Stimulated activated CD4-positive, alpha-beta T cell treated with anti-CD3 and anti-CD28 coated beads, Interleukin-4, amount 100 ng/mL, for 4 hours (primary cell): ENCODE results near the gene CTRB2.
"Not testable (repeated sequence)": the region's sequence is repeated elsewhere in the genome, so short reads cannot be mapped to it uniquely, and the experiment has no call there.

Experiments used
- DNase-seq, 2 experiments: peaks; one replicate each; pipeline ENCODE4 v3.0.0-alpha.2; 2020

CTRB2 gene

DNA sequence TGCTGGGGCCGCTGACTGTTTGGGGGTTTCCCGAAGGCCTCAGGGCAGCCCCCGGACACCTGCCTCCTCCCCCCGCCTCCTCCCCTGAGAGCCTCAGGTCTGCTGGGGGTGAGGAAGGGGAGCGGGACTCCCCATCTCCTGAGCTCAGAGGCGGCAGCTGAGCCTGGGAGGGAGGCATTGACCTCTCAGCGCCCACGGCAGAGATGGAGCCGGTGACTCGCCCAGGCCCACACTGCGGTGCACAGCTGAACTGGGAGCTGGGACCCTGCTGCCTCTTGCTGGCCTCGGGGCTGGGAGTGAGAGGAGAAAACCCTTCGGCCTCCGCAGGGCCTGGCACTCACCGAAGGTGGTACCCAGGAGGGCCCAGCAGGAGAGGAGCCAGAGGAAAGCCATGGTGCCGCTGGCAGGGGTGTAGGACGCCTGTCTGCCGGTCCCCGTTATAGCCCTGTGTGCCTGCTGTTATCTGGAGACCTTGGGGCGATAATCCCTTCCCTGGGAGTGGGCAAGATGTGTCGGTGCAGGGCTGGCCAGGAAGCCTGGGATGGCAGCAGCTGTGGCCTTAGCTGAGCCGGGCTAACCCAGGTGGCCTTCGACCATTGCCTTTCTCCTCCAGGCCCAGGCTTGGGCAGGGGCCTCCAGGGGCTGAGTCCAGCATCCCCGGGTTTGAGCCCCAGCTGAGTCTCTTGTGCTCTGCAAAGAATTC is at the start of gene CTRB2:
Gene CTRB2 (minus strand): TSS at position 413 of the 703 bp plus-strand sequence. CDS start 20 bp downstream, at position 393.
- DNase-seq, result no peak

- DNase-seq, result no peak
These were observed 49.2 kb upstream of the CTRB2 start for GRCh38 chr16:75256059-75256571.

GRCh38 chr16:75254359-75254837 is 47.4 kb upstream of the CTRB2 start:
- no peak for DNase-seq

DNA sequence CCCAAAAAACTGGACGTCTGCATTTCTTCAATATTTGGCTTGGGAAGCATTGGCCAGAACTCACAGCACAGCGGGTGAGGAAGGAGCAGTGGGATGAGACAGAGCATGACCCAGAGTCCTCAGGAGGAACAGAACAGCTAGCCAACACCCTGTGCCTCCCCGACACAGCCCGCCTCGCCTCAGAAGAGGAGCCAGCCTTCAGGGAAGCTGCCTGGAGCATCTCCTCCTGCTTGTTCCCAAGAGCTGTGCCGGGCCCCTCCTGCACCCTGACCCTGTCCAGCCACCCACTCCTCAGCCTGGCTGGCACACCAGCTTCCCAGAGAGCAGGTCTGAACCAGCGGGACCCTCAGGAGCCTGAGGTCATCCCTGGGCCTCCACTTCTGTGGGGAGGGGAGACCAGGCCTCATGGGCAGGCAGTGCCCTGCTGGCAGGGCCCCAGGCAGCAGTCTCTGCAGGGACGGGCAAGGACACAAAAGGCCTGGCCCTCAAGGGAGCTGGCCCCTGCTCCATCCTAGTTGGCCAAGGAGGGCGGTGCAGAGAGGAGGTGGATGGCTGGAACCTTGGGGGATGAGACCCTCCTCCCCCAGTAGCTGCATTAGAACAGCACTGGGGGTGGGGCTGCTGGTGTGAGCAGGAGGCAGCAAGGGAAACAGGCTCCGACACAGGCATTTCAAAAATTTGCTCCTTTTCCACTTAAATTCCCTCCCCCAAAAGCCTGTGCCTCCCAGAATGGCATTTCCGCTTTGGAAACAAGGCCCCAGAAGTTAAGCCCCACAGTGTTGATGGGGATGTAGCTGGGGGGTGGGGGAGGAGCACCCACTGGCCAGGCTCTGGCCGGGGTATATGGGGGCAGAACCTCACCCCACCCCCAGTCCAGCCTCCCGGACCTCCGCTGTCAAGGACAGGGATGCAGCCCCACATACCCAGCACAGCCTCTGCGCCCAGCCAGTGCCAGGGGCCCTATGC is 46.3 kb upstream of the CTRB2 start:
- no peak for DNase-seq

DNA sequence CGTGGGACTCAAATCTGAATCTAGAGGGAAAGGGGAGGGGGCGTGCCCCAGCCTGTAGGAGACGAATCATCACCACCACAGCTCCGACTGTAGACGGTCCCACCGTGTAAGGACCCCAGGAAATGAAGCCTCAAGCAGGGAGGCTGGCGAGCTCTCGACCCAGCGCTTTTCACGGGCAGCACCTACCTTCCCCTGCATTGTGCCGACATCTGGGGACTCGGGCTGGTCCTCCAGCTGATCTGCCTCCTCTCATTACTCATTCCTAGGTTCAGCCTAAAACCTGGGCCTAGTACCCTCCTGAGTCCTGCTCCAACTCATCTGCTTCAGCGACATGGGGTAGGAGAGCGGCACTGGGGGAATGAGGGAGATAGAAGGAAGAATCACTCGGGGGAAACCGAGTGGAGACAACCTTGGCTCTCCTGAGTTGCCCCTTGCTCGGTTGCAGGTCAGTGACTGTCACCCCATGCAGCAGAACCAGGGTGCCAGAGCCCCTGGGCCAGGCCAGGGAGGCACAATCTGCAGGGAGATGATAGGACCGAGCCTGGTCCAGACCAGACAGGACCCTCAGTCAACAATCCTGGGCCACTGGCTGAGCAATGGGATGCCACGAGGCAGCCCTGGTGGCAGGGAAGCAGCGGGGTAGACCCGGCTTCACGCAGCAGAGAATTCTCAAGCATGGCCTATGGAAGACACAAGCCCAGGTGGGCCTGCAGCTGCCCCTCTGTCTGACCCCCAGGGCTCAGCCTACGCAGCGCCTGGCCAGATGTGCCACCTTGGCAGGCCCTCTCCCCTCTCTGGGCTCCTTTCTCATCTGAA is 45.3 kb upstream of the CTRB2 start:
- DNase-seq, result no peak

DNA sequence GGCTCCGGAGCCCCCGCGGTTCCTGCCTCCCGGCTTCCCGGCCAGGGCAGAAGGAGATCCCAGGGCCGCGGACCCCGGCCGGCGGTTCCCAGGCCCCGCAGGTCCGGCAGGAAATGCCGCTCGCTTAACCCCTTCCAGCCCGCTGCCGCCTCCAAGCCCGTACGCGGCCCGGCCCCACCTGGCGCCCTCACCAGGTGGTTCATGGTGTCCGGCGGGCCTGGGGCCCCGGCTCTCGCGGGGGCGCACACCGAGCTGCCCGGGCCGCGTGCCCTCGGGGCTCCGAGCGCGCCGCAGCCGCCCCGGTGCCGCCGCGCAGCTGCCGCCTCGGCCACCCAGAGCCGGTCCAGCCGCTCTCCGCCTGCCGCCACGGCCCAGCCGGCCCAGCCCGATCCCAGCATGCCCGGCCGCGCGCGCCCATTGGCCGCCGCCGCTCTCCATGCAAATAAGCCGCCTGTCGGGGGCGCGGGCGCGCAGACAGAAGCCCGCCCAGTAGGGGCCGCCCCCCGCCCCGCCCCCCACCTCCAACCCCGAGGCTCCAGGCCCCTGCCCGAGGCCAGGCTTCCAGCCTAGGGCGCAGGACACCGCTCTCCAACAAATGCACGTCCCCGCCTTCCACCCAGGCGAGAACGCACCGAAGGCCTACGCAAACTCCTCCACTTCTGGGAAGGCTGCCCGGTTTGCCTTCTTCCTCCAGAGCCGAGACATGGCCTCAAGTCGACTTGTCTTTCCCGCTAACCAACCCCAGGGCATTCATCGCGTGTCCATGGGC is 44.5 kb upstream of the CTRB2 start, which contains the start of gene BCAR1:
Gene BCAR1 (minus strand): TSS at position 345 of the 769 bp plus-strand sequence. CDS start 142 bp downstream, at position 203.
- peak in 1 of 2 experiments; percentile 40 for DNase-seq

DNA sequence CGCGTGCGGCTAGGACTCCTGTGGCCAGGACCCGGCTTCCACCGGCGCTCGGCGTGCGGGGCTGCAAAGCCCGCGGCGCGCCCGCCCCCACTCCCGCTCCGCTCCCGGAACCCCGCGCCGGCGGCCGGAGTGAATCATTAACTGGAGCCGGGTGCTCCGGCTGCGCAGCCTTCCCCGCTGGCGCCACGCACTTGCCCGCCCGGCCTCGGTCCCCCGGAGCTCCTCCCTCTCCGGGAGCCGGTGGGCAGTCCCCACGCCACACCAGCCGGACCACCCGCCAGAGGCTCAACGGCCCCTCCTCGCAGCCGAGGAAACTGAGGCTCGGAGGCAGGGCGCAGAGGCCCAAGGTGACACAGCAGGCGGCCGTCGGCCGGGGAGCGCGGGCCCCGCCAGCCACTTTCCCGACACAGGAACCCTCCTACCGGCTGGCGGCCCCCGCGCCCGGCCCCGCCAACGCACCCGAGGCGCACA is 43.9 kb upstream of the CTRB2 start:
- peak in 1 of 2 experiments; percentile 20 for DNase-seq

DNA sequence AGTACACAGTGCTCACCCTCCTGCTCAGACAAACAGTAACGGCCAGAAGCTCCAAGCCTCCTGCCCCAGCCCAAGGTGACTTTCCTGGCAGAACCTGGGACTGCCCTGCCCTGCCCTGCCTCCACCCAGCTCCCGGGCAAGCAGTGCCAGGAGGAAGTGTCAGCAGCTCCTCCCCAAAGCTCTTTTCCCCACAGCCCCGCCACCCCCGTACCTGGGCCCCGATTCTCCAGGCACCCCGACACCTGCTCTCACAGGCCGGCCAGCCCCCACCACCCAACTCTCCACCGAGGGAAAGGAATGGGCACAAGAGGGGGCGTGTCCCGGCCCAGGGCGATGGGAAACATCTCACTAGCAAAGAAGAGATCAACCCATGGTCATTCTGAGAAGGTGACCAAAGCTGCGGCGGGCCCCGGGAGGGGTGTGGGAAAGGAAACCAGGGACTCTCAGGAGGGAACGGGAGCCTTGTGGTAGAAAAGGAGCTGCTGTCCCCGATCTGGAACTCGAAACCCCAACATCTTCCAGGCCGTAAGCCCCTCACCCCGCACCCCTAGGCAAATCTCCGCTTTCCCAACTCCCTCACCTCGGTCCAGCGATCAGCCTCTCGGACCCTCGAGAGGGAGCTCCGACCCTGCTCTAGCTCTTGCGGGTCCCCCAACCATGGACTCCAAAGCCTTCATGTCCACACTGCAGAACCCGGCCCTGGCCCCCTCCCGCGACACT is 43.3 kb upstream of the CTRB2 start:
- no peak for DNase-seq

DNA sequence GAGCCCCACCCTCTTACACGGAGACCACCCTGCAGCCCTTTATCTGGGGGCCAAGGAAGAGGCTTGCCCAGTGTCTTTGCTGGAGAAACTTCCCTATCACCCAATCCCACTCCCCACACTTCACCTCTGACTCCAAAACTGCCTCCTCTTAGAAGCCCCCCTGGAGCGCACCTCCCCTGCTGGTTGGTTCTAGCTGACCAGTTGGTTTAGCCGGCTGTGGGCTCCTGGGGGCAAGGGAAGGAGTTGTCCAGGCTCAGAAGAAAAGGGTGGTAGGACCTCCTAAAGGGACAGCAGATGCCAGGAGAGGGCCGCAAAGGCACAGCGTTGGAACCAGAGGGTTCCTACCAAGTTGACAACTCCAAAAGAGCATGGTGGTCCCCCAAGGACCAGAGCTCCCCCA is 42.5 kb upstream of the CTRB2 start:
- no peak for DNase-seq

- no peak for DNase-seq
These were observed 41.8 kb upstream of the CTRB2 start for GRCh38 chr16:75248536-75249380.

- DNase-seq, result no peak
These were observed 41.2 kb upstream of the CTRB2 start for GRCh38 chr16:75248142-75248535.

GRCh38 chr16:75247249-75247648 is 40.3 kb upstream of the CTRB2 start:
- no peak for DNase-seq

- DNase-seq, result no peak
These were observed 39.7 kb upstream of the CTRB2 start for GRCh38 chr16:75246504-75247205.

- DNase-seq, result no peak
These were observed 38.1 kb upstream of the CTRB2 start for GRCh38 chr16:75244844-75245758.

- DNase-seq, result no peak
These were observed 37.4 kb upstream of the CTRB2 start for GRCh38 chr16:75244225-75244809.

DNA sequence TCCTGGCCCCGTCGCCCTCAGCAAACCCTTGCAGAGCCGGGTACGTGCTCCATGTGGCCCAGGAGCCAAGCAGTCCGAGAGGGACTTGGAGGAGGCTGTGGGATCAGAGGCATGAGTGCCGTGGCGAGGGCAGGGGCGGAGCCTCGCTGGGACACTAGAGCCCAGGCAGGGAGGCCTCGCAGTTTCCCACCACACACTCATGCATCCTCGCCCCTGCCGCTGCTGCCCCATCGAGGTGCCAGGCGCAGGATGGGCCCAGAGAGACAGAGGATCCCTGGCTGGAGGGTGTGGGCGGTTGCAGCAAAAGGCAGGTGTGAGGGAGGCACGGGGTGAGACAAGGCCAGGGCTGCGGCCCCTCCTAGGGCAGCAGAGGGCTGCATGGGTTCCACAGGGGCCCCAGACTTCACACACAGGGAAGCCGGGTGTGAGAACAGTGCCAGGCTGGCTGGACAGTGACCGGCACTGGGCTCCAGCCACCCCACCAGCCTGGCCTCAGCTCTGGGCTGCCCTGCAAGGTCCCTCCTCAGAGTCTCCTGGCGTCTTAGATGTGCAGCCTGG is 36.8 kb upstream of the CTRB2 start:
- no peak for DNase-seq

- not testable (repeated sequence) for DNase-seq
These were observed 35.6 kb upstream of the CTRB2 start for GRCh38 chr16:75242436-75243078.
